ENCODE results near the gene NLRP5.

GRCh38 chr19:56097776-56098175 is 111.2 kb downstream of the NLRP5 start:
- TF ChIP-seq, protein P1, sequence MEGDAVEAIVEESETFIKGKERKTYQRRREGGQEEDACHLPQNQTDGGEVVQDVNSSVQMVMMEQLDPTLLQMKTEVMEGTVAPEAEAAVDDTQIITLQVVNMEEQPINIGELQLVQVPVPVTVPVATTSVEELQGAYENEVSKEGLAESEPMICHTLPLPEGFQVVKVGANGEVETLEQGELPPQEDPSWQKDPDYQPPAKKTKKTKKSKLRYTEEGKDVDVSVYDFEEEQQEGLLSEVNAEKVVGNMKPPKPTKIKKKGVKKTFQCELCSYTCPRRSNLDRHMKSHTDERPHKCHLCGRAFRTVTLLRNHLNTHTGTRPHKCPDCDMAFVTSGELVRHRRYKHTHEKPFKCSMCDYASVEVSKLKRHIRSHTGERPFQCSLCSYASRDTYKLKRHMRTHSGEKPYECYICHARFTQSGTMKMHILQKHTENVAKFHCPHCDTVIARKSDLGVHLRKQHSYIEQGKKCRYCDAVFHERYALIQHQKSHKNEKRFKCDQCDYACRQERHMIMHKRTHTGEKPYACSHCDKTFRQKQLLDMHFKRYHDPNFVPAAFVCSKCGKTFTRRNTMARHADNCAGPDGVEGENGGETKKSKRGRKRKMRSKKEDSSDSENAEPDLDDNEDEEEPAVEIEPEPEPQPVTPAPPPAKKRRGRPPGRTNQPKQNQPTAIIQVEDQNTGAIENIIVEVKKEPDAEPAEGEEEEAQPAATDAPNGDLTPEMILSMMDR (IDR thresholded peaks at IDR 0.05; ENCODE audit: insufficient read depth, low read length), result no peak
- TF ChIP-seq POLR2AphosphoS5 (IDR thresholded peaks at IDR 0.05; ENCODE audit: low read depth), result no peak
- TF ChIP-seq, protein P2, sequence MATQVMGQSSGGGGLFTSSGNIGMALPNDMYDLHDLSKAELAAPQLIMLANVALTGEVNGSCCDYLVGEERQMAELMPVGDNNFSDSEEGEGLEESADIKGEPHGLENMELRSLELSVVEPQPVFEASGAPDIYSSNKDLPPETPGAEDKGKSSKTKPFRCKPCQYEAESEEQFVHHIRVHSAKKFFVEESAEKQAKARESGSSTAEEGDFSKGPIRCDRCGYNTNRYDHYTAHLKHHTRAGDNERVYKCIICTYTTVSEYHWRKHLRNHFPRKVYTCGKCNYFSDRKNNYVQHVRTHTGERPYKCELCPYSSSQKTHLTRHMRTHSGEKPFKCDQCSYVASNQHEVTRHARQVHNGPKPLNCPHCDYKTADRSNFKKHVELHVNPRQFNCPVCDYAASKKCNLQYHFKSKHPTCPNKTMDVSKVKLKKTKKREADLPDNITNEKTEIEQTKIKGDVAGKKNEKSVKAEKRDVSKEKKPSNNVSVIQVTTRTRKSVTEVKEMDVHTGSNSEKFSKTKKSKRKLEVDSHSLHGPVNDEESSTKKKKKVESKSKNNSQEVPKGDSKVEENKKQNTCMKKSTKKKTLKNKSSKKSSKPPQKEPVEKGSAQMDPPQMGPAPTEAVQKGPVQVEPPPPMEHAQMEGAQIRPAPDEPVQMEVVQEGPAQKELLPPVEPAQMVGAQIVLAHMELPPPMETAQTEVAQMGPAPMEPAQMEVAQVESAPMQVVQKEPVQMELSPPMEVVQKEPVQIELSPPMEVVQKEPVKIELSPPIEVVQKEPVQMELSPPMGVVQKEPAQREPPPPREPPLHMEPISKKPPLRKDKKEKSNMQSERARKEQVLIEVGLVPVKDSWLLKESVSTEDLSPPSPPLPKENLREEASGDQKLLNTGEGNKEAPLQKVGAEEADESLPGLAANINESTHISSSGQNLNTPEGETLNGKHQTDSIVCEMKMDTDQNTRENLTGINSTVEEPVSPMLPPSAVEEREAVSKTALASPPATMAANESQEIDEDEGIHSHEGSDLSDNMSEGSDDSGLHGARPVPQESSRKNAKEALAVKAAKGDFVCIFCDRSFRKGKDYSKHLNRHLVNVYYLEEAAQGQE (IDR thresholded peaks at IDR 0.05; ENCODE audit: insufficient replicate concordance, low read depth), result no peak
- TF ChIP-seq GABPA (IDR thresholded peaks at IDR 0.05; ENCODE audit: low read depth), result no peak
- no peak for TF ChIP-seq SPI1 (IDR thresholded peaks at IDR 0.05; ENCODE audit: borderline replicate concordance, low read depth)
